Esophagus squamous epithelium (tissue), 4 donors: Measurements from ENCODE around the gene KCNK10.

Experiments
- POLR2A ChIP-seq, 4 donors: fragments of 450-650 bp; IDR thresholded peaks; one replicate each; pipeline ENCODE4 v1.6.1; 2017; ENCODE audit warnings: antibody characterized with exemption in 4 of 4, mild to moderate bottlenecking in 4 of 4, moderate library complexity in 3 of 4
- TF ChIP-seq, protein P1 (sequence below), 6 experiments: fragments of 450-650 bp in 4 of 6; fragments of 200-600 bp in 2 of 6; sonication (generic) in 2 of 6; IDR thresholded peaks; one replicate each; pipeline ENCODE4 v1.5.1; 2016 to 2019; ENCODE audit warnings: antibody characterized with exemption in 6 of 6, mild to moderate bottlenecking in 4 of 6, moderate library complexity in 4 of 6

DNA sequence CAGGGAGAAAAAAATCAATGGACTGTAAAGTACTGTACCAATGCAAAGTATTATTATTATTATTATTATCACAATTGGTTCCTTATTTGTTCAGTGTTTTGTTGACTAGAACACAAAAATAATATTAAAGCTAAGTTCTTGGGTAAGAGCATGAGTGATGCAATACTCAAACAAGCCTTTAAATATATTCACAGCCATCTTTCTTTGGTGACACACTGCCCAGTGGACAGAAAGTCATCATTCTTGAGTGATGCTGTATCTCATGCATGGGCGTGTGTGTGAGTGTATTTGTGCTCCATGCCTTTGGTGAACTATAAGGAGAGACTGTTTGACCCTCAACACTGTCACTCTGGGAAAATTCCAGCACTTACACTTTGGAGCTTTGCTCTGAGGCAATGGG, 93.6 kb downstream of the KCNK10 start:
- TF ChIP-seq, protein P1, sequence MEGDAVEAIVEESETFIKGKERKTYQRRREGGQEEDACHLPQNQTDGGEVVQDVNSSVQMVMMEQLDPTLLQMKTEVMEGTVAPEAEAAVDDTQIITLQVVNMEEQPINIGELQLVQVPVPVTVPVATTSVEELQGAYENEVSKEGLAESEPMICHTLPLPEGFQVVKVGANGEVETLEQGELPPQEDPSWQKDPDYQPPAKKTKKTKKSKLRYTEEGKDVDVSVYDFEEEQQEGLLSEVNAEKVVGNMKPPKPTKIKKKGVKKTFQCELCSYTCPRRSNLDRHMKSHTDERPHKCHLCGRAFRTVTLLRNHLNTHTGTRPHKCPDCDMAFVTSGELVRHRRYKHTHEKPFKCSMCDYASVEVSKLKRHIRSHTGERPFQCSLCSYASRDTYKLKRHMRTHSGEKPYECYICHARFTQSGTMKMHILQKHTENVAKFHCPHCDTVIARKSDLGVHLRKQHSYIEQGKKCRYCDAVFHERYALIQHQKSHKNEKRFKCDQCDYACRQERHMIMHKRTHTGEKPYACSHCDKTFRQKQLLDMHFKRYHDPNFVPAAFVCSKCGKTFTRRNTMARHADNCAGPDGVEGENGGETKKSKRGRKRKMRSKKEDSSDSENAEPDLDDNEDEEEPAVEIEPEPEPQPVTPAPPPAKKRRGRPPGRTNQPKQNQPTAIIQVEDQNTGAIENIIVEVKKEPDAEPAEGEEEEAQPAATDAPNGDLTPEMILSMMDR (IDR thresholded peaks at IDR 0.05): no peak
- TF ChIP-seq POLR2A (IDR thresholded peaks at IDR 0.05): no peak
